ENCODE data around the gene MTUS2. TPM values are rescaled to one million over a fixed set of nuclear protein-coding genes. Genes with fewer than 3 reads are reported as not detected.

MTUS2 gene
- total and polyA plus RNA-seq, 9 of the 15 experiments (the other 6 are each of a cell fraction or from before 2014, with no cell fraction given): 0.01 to 0.28 (median 0.06) TPM; not detected in 1

- TF ChIP-seq SNRNP70 (optimal IDR thresholded peaks at IDR 0.05; ENCODE audit: low read depth, low read length): no peak
Measured at GRCh38 chr13:29270271-29270985, 450.3 kb downstream of the MTUS2 start (continued).

GRCh38 chr13:29271606-29272005, 451.5 kb downstream of the MTUS2 start:
- in situ Hi-C loops (cut with MboI): no loop called here
- CTCF ChIA-PET (ENCODE audit: low intra/inter-chr PET ratio): no interaction called here
- H3K27me3 ChIP-seq (ENCODE audit: control insufficient read depth in 2 of 2, insufficient read depth in 2 of 2, low read length in 2 of 2): peaks cover 0 to 5% of the 10 kb centered on the region in 2 experiments; a peak in 1 of 5 replicates
- TF ChIP-seq POLR2AphosphoS5 (IDR thresholded peaks at IDR 0.05; ENCODE audit: control insufficient read depth, insufficient read depth, low read depth, low read length): no peak
- TF ChIP-seq RNF2 (IDR thresholded peaks at IDR 0.05): no peak
- TF ChIP-seq, protein P1, sequence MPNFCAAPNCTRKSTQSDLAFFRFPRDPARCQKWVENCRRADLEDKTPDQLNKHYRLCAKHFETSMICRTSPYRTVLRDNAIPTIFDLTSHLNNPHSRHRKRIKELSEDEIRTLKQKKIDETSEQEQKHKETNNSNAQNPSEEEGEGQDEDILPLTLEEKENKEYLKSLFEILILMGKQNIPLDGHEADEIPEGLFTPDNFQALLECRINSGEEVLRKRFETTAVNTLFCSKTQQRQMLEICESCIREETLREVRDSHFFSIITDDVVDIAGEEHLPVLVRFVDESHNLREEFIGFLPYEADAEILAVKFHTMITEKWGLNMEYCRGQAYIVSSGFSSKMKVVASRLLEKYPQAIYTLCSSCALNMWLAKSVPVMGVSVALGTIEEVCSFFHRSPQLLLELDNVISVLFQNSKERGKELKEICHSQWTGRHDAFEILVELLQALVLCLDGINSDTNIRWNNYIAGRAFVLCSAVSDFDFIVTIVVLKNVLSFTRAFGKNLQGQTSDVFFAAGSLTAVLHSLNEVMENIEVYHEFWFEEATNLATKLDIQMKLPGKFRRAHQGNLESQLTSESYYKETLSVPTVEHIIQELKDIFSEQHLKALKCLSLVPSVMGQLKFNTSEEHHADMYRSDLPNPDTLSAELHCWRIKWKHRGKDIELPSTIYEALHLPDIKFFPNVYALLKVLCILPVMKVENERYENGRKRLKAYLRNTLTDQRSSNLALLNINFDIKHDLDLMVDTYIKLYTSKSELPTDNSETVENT (CRISPR knock-in tag; IDR thresholded peaks at IDR 0.05): no peak
- TF ChIP-seq PCBP2 (IDR thresholded peaks at IDR 0.05; ENCODE audit: low read depth, low read length, poor library complexity, severe bottlenecking): no peak
- no peak for TF ChIP-seq ZBTB7A (IDR thresholded peaks at IDR 0.05; ENCODE audit: borderline replicate concordance, control insufficient read depth, low read depth, low read length)
- no peak for TF ChIP-seq ZNF280A (IDR thresholded peaks at IDR 0.05; ENCODE audit: low read depth, partially characterized antibody)
- TF ChIP-seq CBFA2T3 (IDR thresholded peaks at IDR 0.05): no peak
- TF ChIP-seq ARID3B (CRISPR knock-in tag; IDR thresholded peaks at IDR 0.05; ENCODE audit: borderline replicate concordance): no peak
- TF ChIP-seq MTA2 (IDR thresholded peaks at IDR 0.05; ENCODE audit: low read depth): no peak
- TF ChIP-seq C11orf30 (IDR thresholded peaks at IDR 0.05; ENCODE audit: low read depth): no peak
- TF ChIP-seq ZNF146 (CRISPR knock-in tag; IDR thresholded peaks at IDR 0.05; ENCODE audit: unreplicated experiment): no peak
- no peak for TF ChIP-seq ZNF121 (CRISPR knock-in tag; conservative IDR thresholded peaks at IDR 0.05)
- TF ChIP-seq ZC3H4 (CRISPR knock-in tag; IDR thresholded peaks at IDR 0.05; ENCODE audit: borderline replicate concordance): no peak
- TF ChIP-seq, protein P2, sequence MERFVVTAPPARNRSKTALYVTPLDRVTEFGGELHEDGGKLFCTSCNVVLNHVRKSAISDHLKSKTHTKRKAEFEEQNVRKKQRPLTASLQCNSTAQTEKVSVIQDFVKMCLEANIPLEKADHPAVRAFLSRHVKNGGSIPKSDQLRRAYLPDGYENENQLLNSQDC (CRISPR knock-in tag; IDR thresholded peaks at IDR 0.05): no peak

More at GRCh38 chr13:29271606-29272005, 451.5 kb downstream of the MTUS2 start:
- Histone ChIP-seq H3K9ac (ENCODE audit: insufficient read depth in 1 of 2, low read depth in 2 of 2, low read length in 2 of 2) (no peak overlapping the region), H3K36me3 (ENCODE audit: control insufficient read depth, insufficient read depth, low read length) (no peaks in the 10 kb centered on the region), H3K27ac (ENCODE audit: extremely low read depth, low read depth, low read length) (no peak overlapping the region), H4K20me1 (replicated peaks; ENCODE audit: control insufficient read depth, insufficient read depth, low read length) (no peaks in the 10 kb centered on the region), H3K79me2 (ENCODE audit: control insufficient read depth, insufficient read depth, low read length) (no peaks in the 10 kb centered on the region), H3K9me1 (ENCODE audit: control insufficient read depth, insufficient read depth, low read length) (no peaks in the 10 kb centered on the region), H3K4me2 (ENCODE audit: insufficient read depth, low read length) (no peak overlapping the region), H3K9me3 (replicated peaks; ENCODE audit: control insufficient read depth, insufficient read depth, low read depth, low read length) (no peaks in the 10 kb centered on the region), H2AFZ (ENCODE audit: low read depth, low read length) (no peak overlapping the region), H3K4me1 (replicated peaks in 1 of 2; ENCODE audit: control insufficient read depth in 2 of 2, insufficient read depth in 2 of 2, low read length in 2 of 2) (no peaks in the 10 kb centered on the region), H3K4me3 (no peak overlapping the region)
- ATAC-seq: no peak
- WGBS (ENCODE audit: insufficient coverage, low coverage, missing lambda C conversion rate): 0% methylated on average over 3 of the region's 3 CpGs
- POLR2A ChIA-PET: no interaction called here
- FAIRE-seq: no peak
- intact Hi-C loops (cut with micrococcal nuclease): no loop called here
- DNase-seq (ENCODE audit: extremely low read depth in 1 of 4, low spot score in 3 of 4): no peak
- BruUV-seq (replicated peaks): no TSS peak

All from K562 (cell line).